Measurements from ENCODE around the gene BCDIN3D. TPM values are rescaled to one million over a fixed set of nuclear protein-coding genes. Genes with fewer than 3 reads are reported as not detected.
"Not testable (repeated sequence)": the region's sequence is repeated elsewhere in the genome, so short reads cannot be mapped to it uniquely, and the experiment has no call there.

BCDIN3D gene
- polyA plus RNA-seq (ENCODE audit: insufficient read length), result 5.3 TPM

GRCh38 chr12:49842519-49843352 lies at the start of gene BCDIN3D:
BCDIN3D (minus strand) TSS chr12:49843106; CDS start chr12:49843087, 19 bp downstream.
- DNase-seq, result peak; percentile 93

GRCh38 chr12:49892084-49892731 lies 49.3 kb upstream of the BCDIN3D start:
- no peak for DNase-seq

- DNase-seq, result no peak
Measured at GRCh38 chr12:49891476-49891875, 48.6 kb upstream of the BCDIN3D start.

GRCh38 chr12:49891012-49891411 lies 48.1 kb upstream of the BCDIN3D start:
- DNase-seq, result no peak

- DNase-seq, result no peak
Measured at GRCh38 chr12:49890096-49890461, 47.2 kb upstream of the BCDIN3D start.

- DNase-seq, result no peak
Measured at GRCh38 chr12:49889361-49890095, 46.6 kb upstream of the BCDIN3D start.

- no peak for DNase-seq
Measured at GRCh38 chr12:49888461-49889151, 45.7 kb upstream of the BCDIN3D start.

- no peak for DNase-seq
Measured at GRCh38 chr12:49887536-49888401, 44.9 kb upstream of the BCDIN3D start.

- DNase-seq, result no peak
Measured at GRCh38 chr12:49887091-49887490, 44.2 kb upstream of the BCDIN3D start.

- DNase-seq, result no peak
Measured at GRCh38 chr12:49885663-49886461, 43.0 kb upstream of the BCDIN3D start.

- DNase-seq, result no peak
Measured at GRCh38 chr12:49885118-49885517, 42.2 kb upstream of the BCDIN3D start.

GRCh38 chr12:49882851-49883464 lies 40.1 kb upstream of the BCDIN3D start:
- no peak for DNase-seq

- no peak for DNase-seq
Measured at GRCh38 chr12:49882248-49882850, 39.4 kb upstream of the BCDIN3D start.

GRCh38 chr12:49881415-49882247 lies 38.7 kb upstream of the BCDIN3D start:
- no peak for DNase-seq

- no peak for DNase-seq
Measured at GRCh38 chr12:49880756-49881414, 38.0 kb upstream of the BCDIN3D start.

GRCh38 chr12:49879065-49879464 lies 36.2 kb upstream of the BCDIN3D start:
- not testable (repeated sequence) for DNase-seq

GRCh38 chr12:49878021-49878420 lies 35.1 kb upstream of the BCDIN3D start:
- DNase-seq, result no peak

GRCh38 chr12:49877066-49877465 lies 34.2 kb upstream of the BCDIN3D start:
- no peak for DNase-seq

Data from hindlimb muscle (tissue), 1 donor.